Esophagus muscularis mucosa (tissue), 4 donors: ENCODE measurements around the gene ACCS.
A peak's percentile ranks its signal among the peaks of the same experiment; 100 is the strongest.

Experiments
- CTCF ChIP-seq, 3 experiments: fragments of 200-600 bp in 2 of 3; fragments of 450-650 bp in 1 of 3; sonication (generic) in 2 of 3; IDR thresholded peaks; one replicate each; pipeline ENCODE4 v1.5.1; 2017 to 2019; ENCODE audit warnings: antibody characterized with exemption in 3 of 3, mild to moderate bottlenecking in 2 of 3, moderate library complexity in 1 of 3
- EP300 ChIP-seq: sonication (generic); formaldehyde crosslinking; IDR thresholded peaks from one replicate; pipeline ENCODE4 v1.6.1; 2017; ENCODE audit warnings: antibody characterized with exemption
- POLR2A ChIP-seq: fragments of 450-650 bp; IDR thresholded peaks from one replicate; pipeline ENCODE4 v1.6.1; 2017; ENCODE audit warnings: antibody characterized with exemption, moderate library complexity, mild to moderate bottlenecking, low read depth
- POLR2AphosphoS5 ChIP-seq, 2 donors: sonication (generic); formaldehyde crosslinking; IDR thresholded peaks; one replicate each; pipeline ENCODE4 v1.6.1; 2017; ENCODE audit warnings: antibody characterized with exemption in 2 of 2

DNA sequence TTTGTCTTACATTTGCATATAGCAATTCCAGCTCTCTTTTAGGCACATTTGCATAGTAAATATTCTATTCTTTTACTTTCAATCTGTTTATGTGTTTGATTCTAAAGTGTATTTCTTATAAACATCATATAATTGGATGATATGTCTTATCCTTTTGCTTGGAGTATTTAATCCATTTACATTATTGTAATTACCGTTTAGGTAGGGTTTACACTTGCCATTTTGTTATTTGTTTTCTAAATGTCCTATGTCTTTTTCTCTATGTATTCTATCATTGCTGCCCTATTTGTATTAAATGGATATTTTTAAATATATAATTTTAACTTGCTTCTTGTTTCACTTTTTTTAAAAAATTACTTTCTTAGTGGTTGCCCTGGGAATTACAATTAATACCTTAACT, 41.1 kb upstream of the ACCS start:
- TF ChIP-seq CTCF (IDR thresholded peaks at IDR 0.05), result peak in 1 of 3 experiments; percentile 10
- TF ChIP-seq POLR2A, result no peak
- TF ChIP-seq POLR2AphosphoS5 (IDR thresholded peaks at IDR 0.05), result no peak
- no peak for TF ChIP-seq EP300
